Gastrocnemius medialis (tissue), 4 donors: Measurements from ENCODE around the gene SCNN1B.

ENCODE experiments used
- CTCF ChIP-seq, 5 experiments: fragments of 450-650 bp in 3 of 5; fragments of 200-600 bp in 2 of 5; sonication (generic) in 2 of 5; IDR thresholded peaks in 4 of 5; conservative IDR thresholded peaks in 1 of 5; 1 replicate in 4 of 5; 2 replicates in 1 of 5; pipeline ENCODE4 v1.5.1; 2016 to 2019; ENCODE audit warnings: antibody characterized with exemption in 5 of 5, mild to moderate bottlenecking in 3 of 5, moderate library complexity in 3 of 5
- POLR2A ChIP-seq, 2 donors: fragments of 450-650 bp; IDR thresholded peaks; one replicate each; pipeline ENCODE4 v1.6.1; 2017; ENCODE audit warnings: antibody characterized with exemption in 2 of 2, mild to moderate bottlenecking in 2 of 2, moderate library complexity in 2 of 2

- TF ChIP-seq POLR2A (IDR thresholded peaks at IDR 0.05) (no peak), CTCF (IDR thresholded peaks at IDR 0.05 in 4 of 5, conservative IDR thresholded peaks at IDR 0.05 in 1 of 5) (no peak)
Observed at GRCh38 chr16:23255000-23255399, 47.1 kb upstream of the SCNN1B start.
